Limb (tissue), 2 donors: Measurements from ENCODE around the gene MPDZ.
"Not testable (repeated sequence)": the region's sequence is repeated elsewhere in the genome, so short reads cannot be mapped to it uniquely, and the experiment has no call there.

Experiments
- DNase-seq, 2 donors: peaks; one replicate each; pipeline ENCODE4 v3.0.0-alpha.2; 2016; ENCODE audit errors: extremely low spot score in 2 of 2

Gene MPDZ

GRCh38 chr9:13268469-13268868 is 11.0 kb downstream of the MPDZ start:
- DNase-seq = no peak

GRCh38 chr9:13267743-13268142 is 11.7 kb downstream of the MPDZ start:
- no peak for DNase-seq

- peak in 1 of 2 donors; percentile 24 for DNase-seq
Observed at GRCh38 chr9:13266167-13266566, 13.3 kb downstream of the MPDZ start.

GRCh38 chr9:13264788-13265187 is 14.7 kb downstream of the MPDZ start:
- no peak for DNase-seq

GRCh38 chr9:13263511-13263910 is 16.0 kb downstream of the MPDZ start:
- no peak for DNase-seq

GRCh38 chr9:13252852-13253251 is 26.6 kb downstream of the MPDZ start:
- no peak for DNase-seq

GRCh38 chr9:13244181-13244580 is 35.3 kb downstream of the MPDZ start:
- DNase-seq = no peak

- no peak for DNase-seq
Observed at GRCh38 chr9:13241283-13241682, 38.2 kb downstream of the MPDZ start.

- DNase-seq = no peak
Observed at GRCh38 chr9:13239660-13240059, 39.8 kb downstream of the MPDZ start.

- no peak for DNase-seq
Observed at GRCh38 chr9:13239208-13239607, 40.3 kb downstream of the MPDZ start.

- no peak for DNase-seq
Observed at GRCh38 chr9:13234932-13235331, 44.6 kb downstream of the MPDZ start.

- DNase-seq = no peak
Observed at GRCh38 chr9:13228431-13228830, 51.1 kb downstream of the MPDZ start.

- DNase-seq = no peak
Observed at GRCh38 chr9:13224366-13224765, 55.1 kb downstream of the MPDZ start.

GRCh38 chr9:13222733-13223132 is 56.8 kb downstream of the MPDZ start:
- DNase-seq = not testable (repeated sequence)

GRCh38 chr9:13221741-13222140 is 57.8 kb downstream of the MPDZ start:
- no peak for DNase-seq

- DNase-seq = no peak
Observed at GRCh38 chr9:13220837-13221236, 58.7 kb downstream of the MPDZ start.

- DNase-seq = no peak
Observed at GRCh38 chr9:13215791-13216554, 63.5 kb downstream of the MPDZ start.

- DNase-seq = no peak
Observed at GRCh38 chr9:13213998-13214397, 65.5 kb downstream of the MPDZ start.

GRCh38 chr9:13213337-13213736 is 66.2 kb downstream of the MPDZ start:
- peak in 1 of 2 donors; percentile 16 for DNase-seq

- no peak for DNase-seq
Observed at GRCh38 chr9:13210306-13210705, 69.2 kb downstream of the MPDZ start.

- DNase-seq = no peak
Observed at GRCh38 chr9:13209498-13209897, 70.0 kb downstream of the MPDZ start.

GRCh38 chr9:13205824-13206223 is 73.7 kb downstream of the MPDZ start:
- no peak for DNase-seq

- DNase-seq = no peak
Observed at GRCh38 chr9:13190040-13190439, 89.5 kb downstream of the MPDZ start.

- DNase-seq = no peak
Observed at GRCh38 chr9:13189362-13189761, 90.1 kb downstream of the MPDZ start.
